ENCODE data around the gene BNIP2.

Gene BNIP2, protein sequence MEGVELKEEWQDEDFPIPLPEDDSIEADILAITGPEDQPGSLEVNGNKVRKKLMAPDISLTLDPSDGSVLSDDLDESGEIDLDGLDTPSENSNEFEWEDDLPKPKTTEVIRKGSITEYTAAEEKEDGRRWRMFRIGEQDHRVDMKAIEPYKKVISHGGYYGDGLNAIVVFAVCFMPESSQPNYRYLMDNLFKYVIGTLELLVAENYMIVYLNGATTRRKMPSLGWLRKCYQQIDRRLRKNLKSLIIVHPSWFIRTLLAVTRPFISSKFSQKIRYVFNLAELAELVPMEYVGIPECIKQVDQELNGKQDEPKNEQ

DNA sequence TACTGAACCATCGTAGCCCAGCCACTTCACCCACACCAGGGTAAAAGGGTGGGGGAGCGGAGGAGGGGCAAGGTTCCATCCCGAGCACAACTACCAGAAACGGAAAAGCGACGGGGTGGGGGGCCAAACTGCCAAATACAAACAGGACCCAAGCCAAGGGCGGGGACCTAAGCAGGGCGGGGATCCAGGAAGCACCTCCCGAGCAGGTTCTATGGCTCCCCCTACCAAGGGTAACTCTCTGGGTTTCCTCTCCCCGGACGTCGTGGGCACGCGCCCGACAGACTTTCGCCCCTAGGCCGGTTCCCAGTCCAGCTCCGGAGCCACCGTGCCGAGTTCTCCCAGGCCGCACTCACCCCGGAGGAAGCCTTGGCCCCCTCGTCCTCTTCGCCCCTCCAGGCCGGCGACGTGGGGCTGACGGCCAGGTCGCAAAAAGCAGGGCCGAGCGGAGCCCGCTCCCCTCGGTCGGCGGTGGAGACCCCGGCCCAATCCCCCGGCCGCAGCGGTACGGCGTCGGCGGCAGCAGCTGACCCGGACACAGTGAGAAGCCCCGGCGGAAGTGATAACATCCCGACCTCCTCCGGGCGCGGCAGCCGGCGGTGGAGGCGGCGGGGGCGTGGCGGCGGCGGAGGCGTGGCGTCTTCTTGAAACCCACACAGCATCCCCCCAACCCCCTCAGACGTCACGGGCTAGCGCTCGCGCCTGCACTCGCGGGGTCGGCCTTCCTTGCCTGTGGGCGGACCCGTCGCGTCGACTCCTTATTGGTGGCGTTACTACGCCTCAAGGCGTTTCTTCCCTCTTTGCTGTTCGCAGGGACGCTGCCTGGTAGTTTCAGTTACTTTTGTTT lies at the start of gene BNIP2:
BNIP2 (minus strand) TSS at position 539 of the 844 bp plus-strand sequence. CDS start 6,863 bp downstream, outside the sequence.
- TF ChIP-seq, protein P1, sequence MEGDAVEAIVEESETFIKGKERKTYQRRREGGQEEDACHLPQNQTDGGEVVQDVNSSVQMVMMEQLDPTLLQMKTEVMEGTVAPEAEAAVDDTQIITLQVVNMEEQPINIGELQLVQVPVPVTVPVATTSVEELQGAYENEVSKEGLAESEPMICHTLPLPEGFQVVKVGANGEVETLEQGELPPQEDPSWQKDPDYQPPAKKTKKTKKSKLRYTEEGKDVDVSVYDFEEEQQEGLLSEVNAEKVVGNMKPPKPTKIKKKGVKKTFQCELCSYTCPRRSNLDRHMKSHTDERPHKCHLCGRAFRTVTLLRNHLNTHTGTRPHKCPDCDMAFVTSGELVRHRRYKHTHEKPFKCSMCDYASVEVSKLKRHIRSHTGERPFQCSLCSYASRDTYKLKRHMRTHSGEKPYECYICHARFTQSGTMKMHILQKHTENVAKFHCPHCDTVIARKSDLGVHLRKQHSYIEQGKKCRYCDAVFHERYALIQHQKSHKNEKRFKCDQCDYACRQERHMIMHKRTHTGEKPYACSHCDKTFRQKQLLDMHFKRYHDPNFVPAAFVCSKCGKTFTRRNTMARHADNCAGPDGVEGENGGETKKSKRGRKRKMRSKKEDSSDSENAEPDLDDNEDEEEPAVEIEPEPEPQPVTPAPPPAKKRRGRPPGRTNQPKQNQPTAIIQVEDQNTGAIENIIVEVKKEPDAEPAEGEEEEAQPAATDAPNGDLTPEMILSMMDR (conservative IDR thresholded peaks at IDR 0.05; ENCODE audit: low read length) = no peak
- TF ChIP-seq EZH2phosphoT487 (IDR thresholded peaks at IDR 0.05; ENCODE audit: borderline replicate concordance) = no peak
- Histone ChIP-seq H3K79me2 (ENCODE audit: insufficient read depth, low read length) (peaks cover 50% of the 10 kb centered on the region), H2AFZ (ENCODE audit: low read length) (peak within 1 kb of the TSS; percentile 99), H4K20me1 (ENCODE audit: insufficient read depth, low read length, poor library complexity, severe bottlenecking) (peaks cover 49% of the 10 kb centered on the region), H3K9ac (ENCODE audit: low read depth, low read length, poor library complexity, severe bottlenecking) (peak within 1 kb of the TSS; percentile 84), H3K9me3 (ENCODE audit: insufficient read depth, low read depth, low read length) (no peaks in the 10 kb centered on the region), H3K4me3 (ENCODE audit: low read length, poor library complexity, severe bottlenecking) (peak within 1 kb of the TSS; percentile 78), H3K4me1 (ENCODE audit: insufficient read depth, low read length, poor library complexity, severe bottlenecking) (peaks cover 39% of the 10 kb centered on the region), H3K36me3 (ENCODE audit: insufficient read depth, low read length) (no peaks in the 10 kb centered on the region), H3K9me2 (replicated peaks; ENCODE audit: low read depth, low read length) (no peaks in the 10 kb centered on the region), H3K4me2 (ENCODE audit: low read depth, low read length, poor library complexity, severe bottlenecking) (peak within 1 kb of the TSS; percentile 98), H3K27me3 (ENCODE audit: insufficient read depth, low read length, poor library complexity, severe bottlenecking) (no peaks in the 10 kb centered on the region), H3F3A (ENCODE audit: low read depth) (no peaks in the 10 kb centered on the region)

DNA sequence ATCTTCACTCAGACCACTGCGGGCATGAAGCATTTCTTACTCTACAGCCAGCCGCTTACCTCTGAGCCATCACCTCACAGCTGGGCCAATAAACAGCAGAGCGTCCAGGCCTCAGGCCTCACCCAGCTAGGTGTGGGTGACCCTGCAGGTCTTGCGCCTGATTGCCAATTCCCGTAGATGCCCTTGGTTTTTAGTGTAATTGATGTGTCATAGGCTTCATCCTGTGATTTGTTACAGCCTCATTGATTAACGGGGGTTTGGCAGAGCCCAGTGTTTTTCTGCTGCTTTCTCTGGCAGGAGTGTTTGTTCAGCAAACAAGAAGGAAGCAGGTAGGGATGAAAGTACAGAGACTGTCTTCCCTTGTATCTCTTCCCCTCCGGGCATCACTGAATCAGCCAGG lies 49.6 kb upstream of the BNIP2 start:
- Histone ChIP-seq H3K27me3 (ENCODE audit: insufficient read depth, low read length, poor library complexity, severe bottlenecking) (no peaks in the 10 kb centered on the region), H3K4me2 (ENCODE audit: low read depth, low read length, poor library complexity, severe bottlenecking) (no peak overlapping the region), H3K36me3 (ENCODE audit: insufficient read depth, low read length) (no peaks in the 10 kb centered on the region), H2AFZ (ENCODE audit: low read length) (no peak overlapping the region), H3K9me3 (ENCODE audit: insufficient read depth, low read depth, low read length) (no peaks in the 10 kb centered on the region; the same call in 1 of the 2 replicates), H3K4me1 (ENCODE audit: insufficient read depth, low read length, poor library complexity, severe bottlenecking) (no peaks in the 10 kb centered on the region), H3K9ac (ENCODE audit: low read depth, low read length, poor library complexity, severe bottlenecking) (no peak overlapping the region), H3K79me2 (ENCODE audit: insufficient read depth, low read length) (no peaks in the 10 kb centered on the region), H4K20me1 (ENCODE audit: insufficient read depth, low read length, poor library complexity, severe bottlenecking) (no peaks in the 10 kb centered on the region), H3F3A (ENCODE audit: low read depth) (no peaks in the 10 kb centered on the region), H3K9me2 (replicated peaks; ENCODE audit: low read depth, low read length) (no peaks in the 10 kb centered on the region), H3K4me3 (ENCODE audit: low read length, poor library complexity, severe bottlenecking) (no peak overlapping the region)
- no peak for TF ChIP-seq EZH2phosphoT487 (IDR thresholded peaks at IDR 0.05; ENCODE audit: borderline replicate concordance)
- TF ChIP-seq, protein P1 (conservative IDR thresholded peaks at IDR 0.05; ENCODE audit: low read length) = no peak

DNA sequence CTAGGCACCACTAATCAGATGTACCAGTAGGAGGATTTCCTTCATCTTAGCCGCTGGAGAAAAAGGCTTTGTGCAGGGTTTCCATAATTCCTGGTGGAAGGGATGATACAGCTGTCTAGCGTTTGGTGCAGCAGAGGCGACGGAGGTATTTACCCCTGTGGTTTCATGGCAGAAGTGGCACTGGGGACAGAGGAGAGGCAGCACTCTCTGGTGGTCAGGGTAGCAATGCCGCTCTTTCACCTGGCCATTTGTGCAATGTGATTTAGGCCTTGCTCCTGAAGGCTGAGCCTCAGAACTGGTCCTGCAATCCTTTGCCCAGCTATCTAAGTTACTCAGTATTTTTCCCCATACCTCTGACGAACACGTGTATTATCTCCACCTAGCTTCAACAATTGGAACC lies 47.1 kb upstream of the BNIP2 start:
- Histone ChIP-seq H3K4me3 (ENCODE audit: low read length, poor library complexity, severe bottlenecking) (no peak overlapping the region), H3K4me1 (ENCODE audit: insufficient read depth, low read length, poor library complexity, severe bottlenecking) (no peaks in the 10 kb centered on the region), H3K36me3 (ENCODE audit: insufficient read depth, low read length) (no peaks in the 10 kb centered on the region), H3K27me3 (ENCODE audit: insufficient read depth, low read length, poor library complexity, severe bottlenecking) (no peaks in the 10 kb centered on the region), H2AFZ (ENCODE audit: low read length) (no peak overlapping the region), H3K79me2 (ENCODE audit: insufficient read depth, low read length) (no peaks in the 10 kb centered on the region), H3F3A (ENCODE audit: low read depth) (no peaks in the 10 kb centered on the region), H3K4me2 (ENCODE audit: low read depth, low read length, poor library complexity, severe bottlenecking) (no peak overlapping the region), H3K9me3 (ENCODE audit: insufficient read depth, low read depth, low read length) (no peaks in the 10 kb centered on the region), H3K9ac (ENCODE audit: low read depth, low read length, poor library complexity, severe bottlenecking) (no peak overlapping the region), H4K20me1 (ENCODE audit: insufficient read depth, low read length, poor library complexity, severe bottlenecking) (no peaks in the 10 kb centered on the region), H3K9me2 (replicated peaks; ENCODE audit: low read depth, low read length) (no peaks in the 10 kb centered on the region)
- no peak for TF ChIP-seq EZH2phosphoT487 (IDR thresholded peaks at IDR 0.05; ENCODE audit: borderline replicate concordance)
- TF ChIP-seq, protein P1 (conservative IDR thresholded peaks at IDR 0.05; ENCODE audit: low read length) = no peak; the same call in 1 of the 2 replicates
